Measurements from ENCODE around the gene NPPC.
"Not testable (repeated sequence)": the region's sequence is repeated elsewhere in the genome, so short reads cannot be mapped to it uniquely, and the experiment has no call there.

Gene NPPC

DNA sequence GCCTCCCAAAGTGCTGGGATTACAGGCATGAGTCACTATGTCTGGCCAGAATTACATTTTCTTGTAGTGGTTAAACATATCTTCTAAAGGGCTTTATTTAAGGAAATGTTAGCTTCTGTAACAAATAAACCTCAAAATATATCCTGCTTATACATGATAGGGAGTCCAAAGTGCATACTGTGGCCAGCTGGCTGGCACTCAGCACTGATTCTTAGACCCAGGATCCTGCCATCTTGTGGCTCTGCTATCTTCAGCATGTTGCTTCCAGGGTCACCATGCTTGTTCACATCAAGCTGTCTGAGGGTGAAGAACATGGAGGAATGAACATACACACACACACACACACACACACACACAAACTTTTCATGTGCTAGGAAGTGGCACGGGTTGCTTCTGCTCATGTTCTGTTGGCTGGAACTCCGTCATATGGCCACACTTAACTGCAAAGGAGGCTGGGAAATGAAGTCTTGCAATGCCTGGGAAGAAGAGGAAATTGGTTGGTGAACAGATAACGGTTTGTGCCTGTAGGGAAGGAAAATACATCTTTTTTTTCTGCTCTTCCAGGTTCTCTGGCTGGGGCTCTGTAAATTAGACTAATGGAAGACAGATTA, 40.0 kb downstream of the NPPC start:
- DNase-seq (ENCODE audit: low read depth in 2 of 2) = no peak

DNA sequence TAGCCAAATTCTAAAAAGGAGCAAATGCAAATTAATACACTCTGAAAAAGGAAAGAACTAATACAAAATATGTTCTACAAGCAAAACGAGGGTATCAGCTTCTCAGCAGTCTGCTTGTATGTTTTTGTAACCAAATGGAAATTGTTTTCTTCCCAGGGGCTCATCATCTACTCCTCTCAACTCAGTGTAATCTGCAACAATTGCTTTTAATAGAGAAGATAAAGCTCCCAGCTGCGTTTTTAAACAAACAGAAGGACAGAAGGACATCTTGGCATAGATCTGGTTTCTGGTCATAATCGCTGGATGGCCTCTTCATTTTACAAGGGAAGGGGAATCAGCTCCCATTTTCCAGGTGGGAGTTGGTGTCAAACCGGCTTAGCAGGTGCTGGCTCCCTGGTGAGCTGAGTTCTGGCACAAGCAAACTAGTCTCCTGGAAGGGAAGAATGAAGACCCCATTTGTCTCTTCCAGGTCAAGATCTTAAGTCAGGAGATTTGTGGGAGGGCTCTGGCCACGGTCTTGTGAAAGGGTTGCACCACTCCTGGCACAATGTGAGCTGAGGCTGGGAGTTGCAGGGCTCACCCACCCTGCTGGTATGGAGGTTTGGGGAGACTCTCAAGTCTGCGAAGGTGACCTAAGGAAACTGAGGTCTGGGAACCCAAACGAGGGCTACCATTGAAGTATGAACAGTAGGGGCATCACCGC, 41.6 kb downstream of the NPPC start:
- no peak for DNase-seq (ENCODE audit: low read depth in 2 of 2)

DNA sequence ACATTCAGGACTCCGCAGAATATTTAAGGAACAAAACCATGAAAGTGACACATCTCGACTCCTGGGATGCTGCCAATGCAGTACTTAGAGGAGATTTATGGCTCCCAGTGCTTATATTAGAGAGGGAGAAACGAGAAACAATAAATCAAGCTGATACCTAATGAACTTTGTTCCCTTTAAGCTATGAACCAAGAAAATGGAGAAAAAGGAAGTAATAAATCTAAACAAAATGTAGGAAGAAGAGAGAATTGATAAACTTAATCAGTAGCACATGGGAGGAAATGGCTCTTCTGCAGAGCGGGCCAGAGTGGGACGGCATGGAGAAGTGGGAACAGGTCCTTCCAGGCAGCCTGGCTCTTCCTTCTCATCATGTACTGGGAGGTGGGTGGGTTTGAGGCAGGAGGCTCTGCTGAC, 42.7 kb downstream of the NPPC start:
- DNase-seq (ENCODE audit: low read depth in 2 of 2) = no peak

GRCh38 chr2:231882646-231883045, 43.5 kb downstream of the NPPC start:
- no peak for DNase-seq (ENCODE audit: low read depth in 2 of 2)

GRCh38 chr2:231880371-231880770, 45.8 kb downstream of the NPPC start:
- DNase-seq (ENCODE audit: low read depth in 2 of 2) = not testable (repeated sequence)

DNA sequence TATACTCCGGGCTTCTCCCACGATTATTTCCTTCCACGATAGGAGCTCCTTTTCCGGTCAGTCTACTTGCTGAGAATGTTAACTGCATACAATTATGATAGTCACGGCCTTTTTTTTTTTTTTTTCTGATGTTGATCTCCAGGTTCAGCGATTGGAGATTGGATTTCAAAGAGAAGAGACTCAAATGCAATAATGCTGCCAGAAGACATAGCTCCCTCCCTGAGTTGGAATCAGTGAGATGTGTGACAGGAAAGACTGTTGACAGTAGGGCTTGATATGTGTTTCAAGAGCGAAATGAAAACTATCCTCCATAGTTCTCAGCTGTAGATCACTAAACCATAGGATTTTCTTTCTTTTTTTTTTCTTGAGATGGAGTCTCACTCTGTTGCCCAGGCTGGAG, 47.0 kb downstream of the NPPC start:
- DNase-seq (ENCODE audit: low read depth in 2 of 2) = no peak

DNA sequence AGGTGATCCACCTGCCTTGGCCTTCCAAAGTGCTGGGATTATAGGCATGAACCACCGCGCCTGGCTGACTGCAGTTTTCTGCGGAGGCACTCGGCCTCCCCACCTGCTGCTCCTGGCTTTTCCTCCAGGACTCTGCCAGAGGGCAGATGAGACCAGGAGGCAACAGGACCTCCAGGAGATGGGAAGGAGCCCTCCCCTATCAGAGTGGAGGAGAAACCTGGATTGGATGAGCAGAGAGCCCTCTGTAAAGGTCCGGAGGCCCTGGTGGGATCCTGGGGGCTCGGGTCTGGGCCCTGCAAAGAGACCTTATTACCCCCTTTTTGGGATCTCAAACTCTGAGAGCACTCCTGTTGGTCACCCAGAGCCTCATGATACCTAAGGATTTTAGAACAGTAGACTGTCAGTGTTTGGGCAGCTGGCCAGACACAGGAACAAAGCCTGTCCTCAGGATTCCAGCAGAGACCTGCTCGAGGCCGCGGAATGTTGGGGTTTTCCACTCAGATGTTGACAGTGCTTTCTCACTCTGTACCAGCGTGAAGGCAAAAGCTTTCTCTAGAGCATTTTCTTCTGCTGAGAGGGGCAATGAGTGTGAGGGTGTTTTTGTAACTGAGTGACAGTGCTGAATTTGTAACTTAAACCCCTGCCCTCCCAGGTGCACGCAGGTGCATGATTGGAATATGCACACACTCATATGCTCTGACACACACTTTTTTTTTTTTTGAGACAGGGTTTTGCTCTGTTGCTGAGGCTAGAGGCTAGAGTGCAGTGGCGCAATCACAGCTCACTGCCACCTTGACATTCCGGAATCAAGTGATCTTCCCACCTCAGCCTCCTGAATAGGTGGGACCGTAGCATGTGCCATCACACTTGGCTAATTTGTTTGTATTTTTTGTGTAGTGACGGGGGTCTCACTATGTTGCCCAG, 48.4 kb downstream of the NPPC start:
- no peak for DNase-seq (ENCODE audit: low read depth in 2 of 2)

DNA sequence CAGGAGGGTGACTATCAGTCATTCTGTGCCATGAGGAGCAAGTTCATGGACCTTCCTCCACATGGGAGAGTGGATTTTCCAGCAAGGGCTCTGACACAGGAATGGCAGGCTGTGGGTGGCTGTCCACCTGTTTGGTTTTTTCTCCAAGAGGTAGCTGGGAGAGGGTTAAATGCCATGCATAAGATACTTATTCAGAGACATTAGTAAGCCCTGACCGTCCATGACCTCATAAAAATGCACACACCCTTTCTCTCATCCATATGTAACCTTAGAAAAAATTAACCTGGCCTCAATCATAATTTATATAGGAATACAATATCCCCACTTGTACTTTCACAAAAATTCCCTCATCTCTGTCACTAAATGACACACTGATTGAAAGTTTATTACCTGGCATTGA, 51.3 kb downstream of the NPPC start:
- DNase-seq (ENCODE audit: low read depth in 2 of 2) = no peak

Measured in stimulated activated CD8-positive, alpha-beta memory T cell treated with anti-CD3 and anti-CD28 coated beads, Interleukin-7, amount 100 ng/mL, for 1 hour (primary cell).